ENCODE data around the gene RPS6KA1.
"Not testable (repeated sequence)": the region's sequence is repeated elsewhere in the genome, so short reads cannot be mapped to it uniquely, and the experiment has no call there.

RPS6KA1 gene

DNA sequence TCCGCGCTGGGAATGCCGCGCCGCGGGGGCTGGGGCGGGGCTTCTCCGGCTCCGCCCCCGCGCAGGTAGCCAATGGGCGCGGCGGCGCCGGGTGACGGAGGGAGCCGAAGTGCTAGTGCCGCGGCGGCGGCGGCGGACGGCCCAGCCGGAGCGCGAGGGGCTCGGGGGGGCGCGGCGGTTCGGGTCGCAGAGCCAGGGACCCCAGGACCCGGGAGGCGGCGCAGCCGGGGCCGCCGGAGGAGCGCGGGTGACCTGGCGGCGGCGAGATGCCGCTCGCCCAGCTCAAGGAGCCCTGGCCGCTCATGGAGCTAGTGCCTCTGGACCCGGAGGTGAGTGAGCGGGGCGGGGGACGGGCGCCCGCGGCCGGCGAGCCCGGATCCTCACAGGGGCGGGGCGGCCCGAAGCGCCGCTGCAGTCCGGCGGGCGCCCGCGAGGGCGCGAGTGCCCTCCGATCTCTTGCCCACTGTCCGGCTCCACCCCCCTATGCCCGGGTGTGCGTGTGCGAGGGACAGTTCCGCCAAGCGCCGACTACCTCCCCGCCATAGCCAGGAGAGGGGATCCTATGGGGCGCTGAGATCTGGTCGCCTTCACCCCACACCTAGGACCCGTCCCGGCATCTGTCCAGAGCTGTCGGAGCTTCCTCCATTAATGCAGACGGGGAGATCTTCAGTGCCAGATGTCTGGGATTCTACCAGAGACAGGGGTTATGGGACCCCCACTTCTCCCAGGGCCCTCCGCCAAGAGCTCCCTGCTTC is at the start of gene RPS6KA1:
RPS6KA1 (plus strand) TSS at position 107 of the 755 bp plus-strand sequence; CDS start at position 267, 160 bp downstream.
- DNase-seq = peak; percentile 72

DNA sequence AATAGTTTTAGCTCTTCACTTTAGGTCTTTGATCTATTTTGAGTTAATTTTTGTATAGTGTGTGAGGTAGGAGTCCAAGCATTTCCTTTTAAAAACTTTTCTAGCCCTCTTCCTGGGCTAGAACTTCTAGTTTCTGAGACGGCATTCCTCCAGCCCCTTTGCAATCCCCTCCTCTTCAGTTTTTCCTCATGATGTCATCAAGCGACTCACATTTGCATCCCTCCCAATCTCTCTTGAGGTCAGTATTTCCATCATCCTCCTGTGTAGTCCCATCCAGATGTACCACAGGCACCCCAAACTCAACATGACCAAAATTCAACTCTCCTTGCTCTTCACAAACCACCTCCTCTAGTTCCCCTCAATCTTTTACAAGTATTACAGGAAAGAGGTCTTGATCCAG is 46.6 kb upstream of the RPS6KA1 start:
- DNase-seq = no peak

DNA sequence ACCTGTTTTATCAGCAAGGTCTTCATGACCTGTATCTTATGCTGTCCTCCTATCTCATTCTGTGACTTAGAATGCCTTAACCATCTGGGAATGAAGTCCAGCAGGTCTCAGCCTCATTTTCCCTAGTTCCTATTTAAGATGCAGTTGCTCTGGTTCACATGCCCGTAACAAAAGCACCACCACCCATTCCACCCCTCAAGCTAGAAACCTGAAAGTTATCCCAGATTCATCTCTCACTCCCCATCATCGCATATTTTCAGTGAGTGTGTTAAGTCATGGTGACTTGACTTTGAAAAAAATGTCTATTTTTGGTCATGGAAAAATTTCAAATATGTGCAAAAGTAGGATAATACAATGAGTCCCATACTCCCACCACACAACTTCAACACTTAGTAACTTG is 45.6 kb upstream of the RPS6KA1 start:
- DNase-seq = no peak

DNA sequence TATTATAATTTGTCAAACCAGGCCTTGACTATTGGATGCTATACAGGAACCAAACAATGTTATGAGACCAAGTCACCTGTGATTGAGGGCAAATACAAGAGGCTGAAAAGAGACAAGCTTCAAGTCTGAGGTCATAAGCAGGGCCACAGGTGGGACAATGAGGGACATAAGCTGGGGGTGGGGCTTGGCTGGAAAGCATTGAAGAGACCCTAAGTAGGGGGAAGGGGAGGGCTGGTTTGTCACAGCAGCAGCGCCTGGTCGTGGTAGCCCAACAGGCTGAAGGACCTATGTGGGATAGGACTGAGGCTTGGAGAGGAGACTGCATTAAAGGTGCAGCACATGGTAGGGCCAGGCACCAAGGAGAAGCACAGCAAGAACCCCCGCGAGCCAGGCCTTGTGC is 39.4 kb upstream of the RPS6KA1 start:
- no peak for DNase-seq

DNA sequence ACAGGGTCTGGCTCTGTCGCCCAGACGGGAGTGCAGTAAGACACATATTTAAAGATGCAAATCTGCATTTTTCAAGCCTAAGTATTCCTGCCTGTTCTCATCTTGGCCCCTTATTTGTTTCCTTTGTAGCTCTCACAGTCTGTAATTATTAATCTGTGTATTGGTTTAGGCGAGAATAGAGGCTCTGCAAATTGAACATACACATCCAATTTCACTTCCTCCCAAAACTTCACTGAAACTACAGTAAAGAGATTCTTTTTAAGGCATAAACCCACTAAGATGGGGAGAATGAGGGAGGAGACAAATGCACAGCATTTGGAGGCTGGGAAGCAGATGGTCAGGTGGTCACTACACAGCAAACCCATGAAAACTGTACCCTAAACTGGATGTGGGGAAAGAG is 36.3 kb upstream of the RPS6KA1 start:
- no peak for DNase-seq

DNA sequence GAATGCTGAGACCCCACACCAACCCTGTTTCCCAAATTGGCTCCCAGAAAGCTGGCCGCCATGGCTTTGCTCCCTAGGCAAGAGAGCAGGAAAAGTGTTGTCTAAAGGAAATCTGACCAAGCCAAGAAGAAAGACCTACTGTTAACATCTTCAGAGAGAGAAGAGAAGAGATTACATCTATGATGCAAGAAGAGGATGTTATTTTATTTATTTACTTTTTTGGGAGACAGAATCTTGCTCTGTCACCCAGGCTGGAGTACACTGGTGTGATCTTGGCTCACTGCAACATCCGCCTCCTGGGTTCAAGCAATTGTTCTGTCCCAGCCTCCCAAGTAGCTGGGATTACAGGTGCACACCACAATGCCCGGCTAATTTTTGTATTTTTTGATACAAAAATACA is 35.6 kb upstream of the RPS6KA1 start:
- no peak for DNase-seq

DNA sequence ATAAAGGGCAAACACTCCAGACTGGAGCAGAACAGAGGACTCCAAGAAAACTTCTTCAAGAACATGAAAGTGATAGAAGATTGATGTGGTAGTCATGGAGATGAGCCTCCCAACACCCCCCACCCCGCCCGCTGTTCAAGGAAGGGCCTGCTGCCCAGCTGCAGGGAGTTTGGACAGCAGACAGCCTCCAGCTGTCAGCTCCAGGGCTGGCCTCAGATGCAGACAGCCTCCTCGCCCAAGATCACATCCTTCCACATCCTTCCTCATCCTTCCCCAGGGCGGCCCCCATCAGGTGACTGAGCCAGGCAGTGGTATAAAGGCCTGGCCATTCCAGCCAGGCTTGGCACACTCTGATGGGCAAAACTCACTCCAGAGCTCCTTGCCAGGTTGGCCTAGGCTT is 32.7 kb upstream of the RPS6KA1 start:
- DNase-seq = no peak

DNA sequence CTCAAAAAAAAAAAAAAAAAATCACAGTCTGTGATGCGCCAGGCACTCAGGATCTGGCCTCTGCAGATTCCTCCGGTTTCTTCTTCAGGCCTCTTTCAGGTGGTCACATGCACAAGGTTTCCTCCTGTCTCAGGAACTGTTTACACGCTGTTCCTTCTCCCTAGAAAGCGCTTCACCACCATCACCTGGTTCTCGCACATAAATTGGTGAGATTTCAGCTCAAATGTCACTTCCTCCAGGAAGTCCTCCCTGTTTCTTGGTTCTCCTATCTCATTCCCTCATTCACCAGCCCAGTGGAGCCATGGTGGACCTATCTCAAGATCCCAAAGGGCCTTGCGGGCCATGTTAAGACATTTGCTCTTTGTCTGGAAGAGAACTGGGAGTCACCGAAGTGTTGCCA is 30.7 kb upstream of the RPS6KA1 start:
- DNase-seq = no peak

DNA sequence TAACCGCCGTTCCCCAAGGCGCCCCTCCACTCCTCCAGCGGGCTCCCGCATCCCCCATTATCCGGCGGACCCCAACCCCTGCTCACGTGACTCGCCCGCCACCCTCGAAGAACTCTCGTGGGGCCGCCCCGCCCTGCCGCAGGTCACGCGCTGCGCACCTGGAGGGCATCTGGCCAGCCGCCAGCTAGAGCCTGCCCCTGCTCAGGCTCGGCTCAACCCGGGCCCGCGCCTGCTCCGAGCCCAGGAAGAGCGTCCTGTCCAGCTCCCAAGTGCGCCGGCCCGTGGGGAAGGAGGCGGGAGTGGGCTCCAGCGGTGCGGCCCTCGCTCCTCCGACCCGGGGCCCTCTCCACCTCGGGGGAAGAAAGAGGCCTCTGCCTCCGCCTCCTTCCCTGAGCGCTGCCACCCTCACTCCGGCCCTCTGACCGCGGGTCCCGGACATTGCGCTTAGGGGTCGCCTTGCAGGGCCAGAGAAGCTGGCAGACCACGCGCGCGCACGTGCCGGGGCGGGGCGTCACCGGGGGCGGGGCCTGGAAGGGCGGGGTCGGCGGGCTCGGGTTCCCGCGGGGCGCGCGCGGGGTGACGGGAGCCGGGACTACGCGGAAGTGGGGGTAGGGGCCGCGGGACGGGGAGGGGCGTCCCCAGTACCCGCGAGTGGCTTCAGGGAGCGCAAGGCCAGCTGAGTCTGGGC is 28.9 kb upstream of the RPS6KA1 start:
- peak; percentile 95 for DNase-seq

DNA sequence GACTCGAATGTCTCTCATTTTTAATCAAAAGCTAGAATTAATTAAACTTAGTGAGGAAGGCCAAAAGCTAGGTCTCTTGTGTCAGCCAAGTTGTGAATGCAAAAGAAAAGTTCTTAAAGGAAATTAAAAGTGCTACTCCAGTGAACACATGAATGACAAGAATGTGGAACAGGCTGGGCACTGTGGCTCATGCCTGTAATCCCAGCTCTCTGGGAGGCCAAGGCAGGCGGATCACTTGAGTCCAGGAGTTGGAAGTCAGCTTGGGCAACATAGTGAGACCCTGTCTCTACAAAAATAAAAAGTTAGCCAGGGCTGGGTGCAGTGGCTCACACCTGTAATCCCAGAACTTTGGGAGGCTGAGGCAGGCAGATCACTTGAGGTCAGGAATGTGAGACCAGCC is 18.9 kb upstream of the RPS6KA1 start:
- DNase-seq = not testable (repeated sequence)

DNA sequence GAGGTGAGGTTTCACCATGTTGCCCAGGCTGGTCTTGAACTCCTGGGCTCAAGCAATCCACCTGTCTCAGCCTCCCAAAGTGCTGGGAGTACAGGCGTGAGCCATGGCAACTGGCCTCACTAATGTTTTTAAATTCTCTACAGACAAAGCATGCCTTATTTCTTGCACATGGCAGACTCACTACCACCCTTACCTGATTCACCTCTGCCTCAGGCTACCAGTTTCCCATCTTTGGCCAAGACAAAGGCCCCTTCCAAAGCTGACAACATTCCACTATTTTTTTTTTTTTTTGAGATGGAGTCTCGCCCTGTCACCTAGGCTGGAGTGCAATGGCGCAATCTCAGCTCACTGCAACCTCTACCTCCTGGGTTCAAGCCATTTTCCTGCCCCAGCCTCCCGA is 13.7 kb upstream of the RPS6KA1 start:
- not testable (repeated sequence) for DNase-seq

DNA sequence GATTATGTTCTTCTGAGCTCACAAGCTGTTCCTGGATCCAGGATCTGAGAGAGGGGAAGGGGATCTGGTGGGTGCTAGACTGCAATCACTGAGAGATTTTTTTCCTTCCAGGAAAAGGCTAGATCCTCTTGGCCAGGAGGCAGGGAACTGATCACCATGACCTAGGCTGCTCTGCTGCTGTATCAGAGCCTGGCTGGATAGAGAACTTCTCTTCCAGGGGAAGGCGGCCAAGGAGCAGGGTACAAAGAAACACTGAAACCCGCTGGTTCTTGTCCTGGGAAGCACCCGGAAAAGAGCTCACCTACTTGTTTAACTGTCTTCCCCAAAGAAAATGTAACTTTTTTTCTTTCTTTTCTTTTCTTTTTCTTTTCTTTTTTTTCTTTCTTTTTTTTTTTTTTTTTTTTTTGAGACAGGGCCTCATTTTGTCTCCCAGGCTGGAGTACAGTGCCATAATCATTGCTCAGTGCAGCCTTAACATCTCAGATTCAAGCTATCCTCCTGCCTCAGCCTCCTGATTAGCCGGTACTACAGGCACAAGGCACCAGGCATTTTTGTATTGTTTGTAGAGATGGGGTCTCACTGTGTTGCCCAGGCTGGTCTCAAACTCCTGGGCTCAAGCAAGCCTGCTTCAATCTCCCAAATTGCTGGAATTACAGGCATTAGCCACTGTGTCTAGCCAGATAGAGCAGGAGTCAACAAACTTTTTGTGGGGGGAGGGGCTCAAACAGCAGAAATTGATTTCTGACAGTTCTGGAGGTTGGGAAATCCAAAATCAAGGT is 12.4 kb upstream of the RPS6KA1 start:
- DNase-seq = no peak

DNA sequence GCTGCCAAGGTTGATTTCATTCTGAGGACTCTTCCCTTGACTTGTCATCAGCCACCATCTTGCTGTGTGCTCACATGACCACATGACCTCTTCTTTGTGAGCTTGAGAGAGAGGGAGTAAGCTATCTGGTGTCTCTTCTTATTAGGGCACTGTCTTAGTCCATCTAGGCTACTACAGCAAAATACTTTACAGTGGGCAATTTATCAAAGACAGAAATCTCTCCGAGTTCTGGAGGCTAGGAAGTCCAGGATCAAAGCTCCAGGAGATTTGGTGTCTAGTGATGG is 11.9 kb upstream of the RPS6KA1 start:
- DNase-seq = no peak

DNA sequence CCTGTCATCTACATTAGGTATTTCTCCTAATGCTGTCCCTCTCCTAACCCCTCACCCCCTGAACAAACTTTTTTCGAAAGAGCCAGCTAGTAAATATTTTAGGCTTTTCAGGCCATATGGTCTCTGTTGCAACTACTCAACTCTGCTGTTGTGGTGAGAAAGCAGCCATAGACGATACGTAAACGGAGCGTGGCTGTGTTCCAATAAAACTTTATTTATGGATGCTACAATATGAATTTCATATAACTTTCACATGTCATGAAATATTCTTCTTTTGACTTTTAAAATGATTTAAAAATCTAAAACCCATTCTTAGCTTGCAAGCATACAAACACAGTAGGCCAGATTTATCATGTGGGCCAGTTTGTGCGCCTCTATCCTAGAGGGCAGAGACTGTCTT is 11.2 kb upstream of the RPS6KA1 start:
- no peak for DNase-seq

DNA sequence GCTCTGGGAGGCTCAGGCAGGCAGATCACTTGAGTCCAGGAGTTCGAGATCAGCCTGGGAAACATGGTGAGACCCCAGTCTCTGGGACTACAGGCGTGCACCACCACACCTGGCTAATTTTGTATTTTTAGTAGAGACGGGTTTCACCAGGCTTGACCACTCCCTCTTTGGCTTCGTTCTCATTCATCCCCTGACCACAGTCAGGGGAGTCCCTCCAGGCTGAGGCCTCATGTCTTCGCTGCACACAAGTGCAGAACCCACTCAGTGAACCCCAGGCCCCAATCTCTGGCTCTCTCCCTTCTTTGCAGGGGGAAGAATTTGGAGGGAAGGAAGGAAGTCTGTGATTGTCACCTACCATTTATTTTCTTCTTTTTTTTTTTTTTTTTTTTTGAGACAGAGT is 9.2 kb upstream of the RPS6KA1 start:
- DNase-seq = no peak

DNA sequence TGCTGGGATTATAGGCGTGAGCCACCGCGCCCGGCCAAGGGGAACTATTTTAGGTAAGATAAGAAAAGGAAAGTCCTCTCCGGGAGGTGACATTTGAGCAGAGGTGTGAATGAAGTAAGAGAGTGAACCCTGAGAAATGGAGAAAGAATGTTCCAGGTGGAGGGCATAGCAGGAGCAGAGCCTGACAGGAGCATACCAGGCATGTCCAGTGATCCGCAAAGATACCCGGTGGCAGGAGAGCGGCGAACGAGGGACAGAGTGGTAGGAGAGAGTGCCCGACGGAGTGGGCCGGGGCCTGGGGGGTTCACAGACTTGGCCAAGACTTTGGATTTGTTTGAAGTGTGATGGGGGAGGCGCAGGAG is 7.9 kb upstream of the RPS6KA1 start:
- DNase-seq = no peak

DNA sequence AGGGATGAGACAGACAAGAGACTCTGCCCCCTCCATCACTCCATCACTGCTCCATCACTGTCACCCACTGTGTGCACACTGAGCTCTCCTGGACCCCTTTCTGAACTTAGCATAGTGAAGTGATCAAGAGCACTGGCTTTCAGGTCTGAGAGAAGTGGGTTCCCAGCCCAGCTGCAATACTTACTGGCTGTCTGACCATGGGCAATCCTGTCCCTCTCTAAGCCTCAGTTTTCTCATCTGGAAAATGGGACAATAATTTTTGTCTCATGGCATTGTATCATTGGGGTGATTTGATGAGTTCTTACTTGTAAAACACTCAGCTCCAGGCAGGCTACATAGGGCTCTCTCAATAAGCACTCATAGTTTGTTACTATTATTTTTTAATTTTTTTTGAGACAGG is 7.5 kb upstream of the RPS6KA1 start:
- DNase-seq = no peak

DNA sequence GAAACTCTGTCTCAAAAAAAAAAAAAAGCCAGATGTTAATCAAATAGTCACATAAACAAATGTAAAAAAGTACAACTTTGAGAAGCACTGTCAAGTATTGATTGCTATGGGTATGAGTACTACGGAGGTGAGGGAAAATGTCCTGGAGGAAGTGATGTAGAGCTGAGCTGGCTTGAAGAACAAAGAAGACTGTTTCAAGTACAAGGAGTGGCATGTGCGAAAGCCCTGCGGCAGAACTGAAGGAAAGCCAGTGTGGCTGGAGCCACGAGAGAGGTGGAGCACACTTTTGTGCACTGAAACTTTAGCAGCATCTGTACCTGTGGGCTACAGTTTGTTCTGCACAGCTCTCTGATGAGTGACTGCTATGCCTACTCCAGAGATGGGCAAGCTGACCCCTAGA is 5.4 kb upstream of the RPS6KA1 start:
- no peak for DNase-seq

DNA sequence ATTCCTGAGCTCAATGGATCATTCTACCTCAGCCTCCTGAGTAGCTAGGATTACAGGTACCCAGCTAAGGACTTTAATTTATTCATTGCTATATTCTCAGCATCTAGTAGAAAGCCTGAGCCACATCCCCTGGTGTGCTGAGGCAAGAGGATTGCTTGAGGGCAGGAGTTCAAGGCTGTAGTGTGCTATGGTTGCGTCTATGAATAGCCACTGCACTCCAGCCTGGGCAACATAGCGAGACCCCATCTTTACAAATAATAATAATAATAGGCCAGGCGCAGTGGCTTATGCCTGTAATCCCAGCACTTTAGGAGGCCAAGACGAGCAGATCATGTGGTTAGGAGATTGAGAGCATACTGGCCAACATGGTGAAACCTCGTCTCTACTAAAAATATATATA is 3.3 kb upstream of the RPS6KA1 start:
- no peak for DNase-seq

DNA sequence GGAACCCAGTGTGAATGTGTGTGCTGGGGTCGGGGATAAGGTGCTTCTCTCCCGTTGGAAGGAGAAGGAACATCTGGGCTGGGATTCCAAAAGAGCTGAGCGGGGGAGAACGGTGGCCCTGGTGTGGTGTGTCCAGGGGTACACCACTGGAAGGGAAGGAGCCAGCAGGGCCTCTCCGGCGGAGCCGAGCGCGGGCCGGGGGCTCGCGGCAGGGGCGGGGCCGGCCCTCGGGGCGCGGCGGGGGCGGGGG is 231 bp upstream of the RPS6KA1 start:
- DNase-seq = no peak

DNA sequence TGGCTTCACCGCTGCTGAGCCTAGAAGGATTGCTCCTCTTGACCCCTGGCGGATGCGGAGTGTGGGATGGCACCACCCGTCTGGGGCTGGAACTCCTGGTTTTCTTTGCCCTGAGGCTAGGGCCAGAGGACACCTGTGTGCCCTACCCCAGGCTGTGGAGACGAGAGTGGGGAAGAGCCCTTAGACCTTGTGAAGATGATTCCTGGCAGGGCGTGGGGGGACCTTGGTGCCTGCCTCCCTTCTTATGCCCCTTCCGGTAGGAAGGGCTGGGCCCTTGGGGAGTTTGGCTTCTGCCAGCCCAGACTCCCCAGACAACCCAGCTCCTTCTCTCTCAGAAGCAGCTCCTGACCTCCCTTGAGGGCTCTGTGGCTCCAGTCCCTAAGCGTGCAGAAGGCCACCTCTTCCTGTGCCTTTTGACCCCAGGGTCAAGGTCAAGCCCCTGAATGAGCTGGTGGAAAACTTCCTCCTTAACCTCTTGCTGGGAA is 891 bp downstream of the RPS6KA1 start:
- no peak for DNase-seq

DNA sequence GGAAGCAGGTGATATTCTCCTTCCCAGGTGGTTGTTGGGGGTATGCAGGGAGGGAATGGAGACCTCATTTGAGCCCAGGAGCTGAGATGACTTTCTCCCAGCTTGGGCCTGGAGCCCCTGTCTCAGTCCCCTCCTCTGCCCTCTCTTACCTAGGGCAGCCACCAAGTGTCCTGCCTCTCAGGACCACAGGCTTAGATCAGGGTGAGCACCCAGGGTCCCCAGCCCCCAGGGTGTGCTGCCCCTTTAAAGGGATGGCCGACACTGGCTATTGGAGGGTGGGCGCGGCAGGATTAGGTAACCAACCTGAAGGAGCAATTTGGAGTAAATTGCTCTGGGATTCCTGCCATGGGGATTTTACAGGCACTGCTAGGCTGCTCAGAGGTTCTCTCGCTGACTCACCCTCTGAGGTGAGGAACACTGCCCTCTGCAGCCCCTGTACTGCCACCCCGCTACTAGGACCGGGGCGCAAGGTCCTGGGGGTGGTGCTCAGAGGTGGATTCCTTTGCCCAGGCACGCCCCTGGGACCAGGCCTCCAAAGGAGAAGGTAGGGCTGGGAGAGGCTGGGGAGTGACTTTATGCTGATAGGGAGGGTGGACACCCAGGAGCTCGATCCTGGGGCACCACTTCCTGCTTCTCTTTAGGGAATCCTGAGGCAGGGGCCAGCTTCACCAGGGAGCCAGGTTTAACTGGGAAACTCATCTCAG is 1.5 kb downstream of the RPS6KA1 start:
- no peak for DNase-seq

DNA sequence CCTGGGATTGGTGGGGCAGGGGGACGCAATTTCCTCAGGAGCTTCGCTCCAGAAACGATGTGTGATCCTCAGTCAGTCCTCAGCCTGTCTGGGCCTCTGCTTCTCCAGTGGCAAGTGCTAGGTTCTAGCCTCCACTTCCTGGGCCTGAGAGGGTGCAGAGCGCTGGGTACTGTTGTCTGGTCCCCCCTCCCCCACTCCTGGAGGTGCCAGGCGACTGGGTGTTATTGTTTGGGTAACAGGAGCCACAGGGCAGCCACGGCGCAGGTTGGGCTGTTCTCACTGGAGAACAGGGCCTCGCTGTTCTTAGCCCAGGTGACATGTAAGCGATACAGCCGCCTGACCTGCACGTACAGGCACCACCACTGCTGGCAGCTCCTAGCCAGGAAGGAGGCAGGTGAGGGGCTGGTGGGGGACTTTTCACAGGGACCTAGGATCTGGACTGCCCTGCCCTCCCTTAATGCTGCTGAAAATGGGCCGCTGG is 2.1 kb downstream of the RPS6KA1 start:
- no peak for DNase-seq

Measured in activated CD4-positive, CD25-positive, alpha-beta regulatory T cell treated with anti-CD3 and anti-CD28 coated beads, Interleukin-2, amount 50 U/mL, for 72 hours (primary cell).